GM12865 (cell line): ENCODE data around the gene TMEM250.

ENCODE experiments used
- DNase-seq: peaks from one replicate; pipeline ENCODE4 v3.0.0; 2010; ENCODE audit warnings: low read depth
- H3K4me3 ChIP-seq: 2 replicates; pipeline ENCODE4 v1.5.1; 2011; ENCODE audit warnings: mild to moderate bottlenecking, low read depth, low read length, control low read depth
- CTCF ChIP-seq: IDR thresholded peaks from 2 replicates; pipeline ENCODE4 v1.5.1; 2011; ENCODE audit warnings: low read length, control low read depth, low read depth, inconsistent platforms; ENCODE audit not compliant: insufficient read depth; ENCODE audit errors: missing control alignments

The TMEM250 gene

GRCh38 chr9:136075134-136075841 lies 43.4 kb downstream of the TMEM250 start:
- TF ChIP-seq CTCF, result no peak
- H3K4me3 ChIP-seq, result no peak overlapping the region
- no peak for DNase-seq

GRCh38 chr9:136074706-136075105 lies 44.0 kb downstream of the TMEM250 start:
- no peak for DNase-seq
- no peak for TF ChIP-seq CTCF
- H3K4me3 ChIP-seq, result no peak overlapping the region
